ENCODE data around the gene CFAP46.

- TF ChIP-seq TAF1 (IDR thresholded peaks at IDR 0.05; ENCODE audit: borderline replicate concordance, insufficient read depth, low read length) (no peak), SIN3A (IDR thresholded peaks at IDR 0.05; ENCODE audit: borderline replicate concordance, insufficient read depth, low read length) (no peak)
Observed at GRCh38 chr10:132953428-132953827, 11.1 kb upstream of the CFAP46 start.
